Measurements from ENCODE around the gene TSC1.

DNA sequence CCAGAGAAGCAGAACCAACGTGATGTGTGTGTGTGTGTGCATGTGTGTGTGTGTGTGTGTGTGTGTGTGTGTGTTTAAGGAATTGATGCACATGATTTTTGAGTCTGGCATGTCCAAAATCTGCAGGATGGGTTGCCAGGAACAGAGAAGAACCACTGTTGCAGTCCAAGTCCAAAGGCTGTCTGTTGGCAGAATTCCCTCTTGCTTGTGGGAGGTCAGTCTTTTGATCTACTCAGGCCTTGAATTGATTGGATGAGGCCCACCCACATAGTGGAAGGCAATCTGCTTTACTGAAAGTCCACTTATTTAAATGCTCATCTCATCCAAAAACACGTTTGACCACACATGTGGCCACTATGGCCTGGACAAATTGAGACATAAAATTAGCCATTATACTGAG is 11.4 kb upstream of the TSC1 start:
- TF ChIP-seq, protein P1, sequence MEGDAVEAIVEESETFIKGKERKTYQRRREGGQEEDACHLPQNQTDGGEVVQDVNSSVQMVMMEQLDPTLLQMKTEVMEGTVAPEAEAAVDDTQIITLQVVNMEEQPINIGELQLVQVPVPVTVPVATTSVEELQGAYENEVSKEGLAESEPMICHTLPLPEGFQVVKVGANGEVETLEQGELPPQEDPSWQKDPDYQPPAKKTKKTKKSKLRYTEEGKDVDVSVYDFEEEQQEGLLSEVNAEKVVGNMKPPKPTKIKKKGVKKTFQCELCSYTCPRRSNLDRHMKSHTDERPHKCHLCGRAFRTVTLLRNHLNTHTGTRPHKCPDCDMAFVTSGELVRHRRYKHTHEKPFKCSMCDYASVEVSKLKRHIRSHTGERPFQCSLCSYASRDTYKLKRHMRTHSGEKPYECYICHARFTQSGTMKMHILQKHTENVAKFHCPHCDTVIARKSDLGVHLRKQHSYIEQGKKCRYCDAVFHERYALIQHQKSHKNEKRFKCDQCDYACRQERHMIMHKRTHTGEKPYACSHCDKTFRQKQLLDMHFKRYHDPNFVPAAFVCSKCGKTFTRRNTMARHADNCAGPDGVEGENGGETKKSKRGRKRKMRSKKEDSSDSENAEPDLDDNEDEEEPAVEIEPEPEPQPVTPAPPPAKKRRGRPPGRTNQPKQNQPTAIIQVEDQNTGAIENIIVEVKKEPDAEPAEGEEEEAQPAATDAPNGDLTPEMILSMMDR (conservative IDR thresholded peaks at IDR 0.05; ENCODE audit: low read length) = no peak
- no peak for TF ChIP-seq EZH2phosphoT487 (IDR thresholded peaks at IDR 0.05; ENCODE audit: borderline replicate concordance)
